K562 (cell line): Measurements from ENCODE around the gene ICAM1. TPM values are rescaled to one million over a fixed set of nuclear protein-coding genes. Genes with fewer than 3 reads are reported as not detected.

ENCODE experiments used
- ATF3 ChIP-seq, 2 experiments: fragments of 450-650 bp in 1 of 2; sonication (generic) in 1 of 2; formaldehyde crosslinking in 1 of 2; IDR thresholded peaks in 1 of 2; conservative IDR thresholded peaks in 1 of 2; 2 replicates each; pipeline versions ENCODE4 v1.6.1 to v1.8.1; 2016 to 2023; ENCODE audit warnings: mild to moderate bottlenecking in 2 of 2, moderate library complexity in 2 of 2, inconsistent platforms in 1 of 2, missing genetic modification reagents in 1 of 2
- CEBPB ChIP-seq: fragments of 450-650 bp; IDR thresholded peaks from 2 replicates; pipeline ENCODE4 v1.6.1; 2016; ENCODE audit warnings: missing genetic modification characterization, missing compliant biosample characterization
- CREB3 ChIP-seq: fragments of 450-650 bp; conservative IDR thresholded peaks from 2 replicates; pipeline ENCODE4 v1.6.1; 2016; ENCODE audit warnings: missing genetic modification characterization, low read depth, mild to moderate bottlenecking, missing compliant biosample characterization, moderate library complexity
- HDAC6 ChIP-seq: IDR thresholded peaks from 2 replicates; pipeline ENCODE4 v1.6.1; 2012; ENCODE audit warnings: low read depth, mild to moderate bottlenecking, control low read depth, inconsistent platforms, low read length, moderate library complexity
- HMG20A ChIP-seq: fragments of 450-650 bp; formaldehyde crosslinking; conservative IDR thresholded peaks from 2 replicates; pipeline ENCODE4 v1.4.0; 2020; ENCODE audit warnings: mild to moderate bottlenecking, mixed read lengths
- RFX1 ChIP-seq: fragments of 450-650 bp; IDR thresholded peaks from 2 replicates; pipeline ENCODE4 v1.6.1; 2016; ENCODE audit warnings: mild to moderate bottlenecking, moderate library complexity
- SAFB2 ChIP-seq: fragments of 200-400 bp; formaldehyde crosslinking; IDR thresholded peaks from 2 replicates; pipeline ENCODE4 v1.6.1; 2018; ENCODE audit warnings: borderline replicate concordance, low read length, low read depth, moderate library complexity; ENCODE audit not compliant: severe bottlenecking
- SLC30A9 ChIP-seq: fragments of 250-450 bp; sonication (Bioruptor Pico); IDR thresholded peaks from 2 replicates; pipeline ENCODE4 v1.8.0; 2022; ENCODE audit warnings: mild to moderate bottlenecking, moderate library complexity
- SOX6 ChIP-seq: fragments of 450-650 bp; IDR thresholded peaks from 2 replicates; pipeline ENCODE4 v1.6.1; 2014; ENCODE audit warnings: mild to moderate bottlenecking
- SREBF2 ChIP-seq: sonication (generic); formaldehyde crosslinking; IDR thresholded peaks from 2 replicates; pipeline ENCODE4 v1.4.0; 2020; ENCODE audit warnings: mild to moderate bottlenecking, missing genetic modification reagents
- XRCC3 ChIP-seq: fragments of 450-650 bp; IDR thresholded peaks from 2 replicates; pipeline ENCODE4 v1.6.1; 2017; ENCODE audit warnings: mild to moderate bottlenecking, moderate library complexity
- XRCC5 ChIP-seq: fragments of 200-400 bp; formaldehyde crosslinking; IDR thresholded peaks from 2 replicates; pipeline ENCODE4 v1.6.1; 2017; ENCODE audit warnings: low read depth, mild to moderate bottlenecking, low read length
- ZBTB34 ChIP-seq: fragments of 250-450 bp; sonication (Bioruptor Pico); IDR thresholded peaks from 2 replicates; pipeline ENCODE4 v1.8.0; 2021; ENCODE audit warnings: mild to moderate bottlenecking, moderate library complexity
- ZNF24 ChIP-seq: fragments of 450-650 bp; IDR thresholded peaks from 2 replicates; pipeline ENCODE4 v1.6.1; 2016
- ZNF592 ChIP-seq: fragments of 450-650 bp; IDR thresholded peaks from 2 replicates; pipeline ENCODE4 v1.6.1; 2017; ENCODE audit warnings: antibody characterized with exemption, mild to moderate bottlenecking
- ZNF609 ChIP-seq: sonication (generic); formaldehyde crosslinking; IDR thresholded peaks from 2 replicates; pipeline ENCODE4 v1.8.1; 2023; ENCODE audit warnings: missing genetic modification reagents, mild to moderate bottlenecking, borderline replicate concordance
- ZNF77 ChIP-seq: fragments of 250-450 bp; sonication (Bioruptor Pico); IDR thresholded peaks from 2 replicates; pipeline ENCODE4 v1.5.0; 2020
- polyA plus RNA-seq, 8 experiments: library from polyadenylated mRNA; depleted of rRNA in 4 of 8; stranded (reverse) in 5 of 8; unstranded in 3 of 8; fragments of >200 nt; fragmentation: Nextera tagmentation in 2 of 8; fragmentation: Illumina TruSeq in 1 of 8; extraction: Ambion mirVana in 2 of 8; extraction: Trizol in 1 of 8; gene quantifications; 2 replicates each; pipeline versions ENCODE4 v1.2.1 to v1.2.3, GENCODE V29; 2011 to 2014; ENCODE audit warnings: inconsistent platforms in 1 of 8, missing spikeins in 1 of 8
- total RNA-seq, 7 experiments: library from RNA; depleted of rRNA in 6 of 7; stranded (reverse); fragments of >200 nt in 6 of 7; fragmentation: Illumina TruSeq in 2 of 7; extraction: Trizol in 2 of 7; gene quantifications; 2 replicates each; pipeline versions ENCODE4 v1.2.1 to v1.2.3, GENCODE V29; 2011 to 2021; ENCODE audit warnings: low replicate concordance in 1 of 7

Gene ICAM1
- total and polyA plus RNA-seq, 9 of the 15 experiments (the other 6 are each of a cell fraction or from before 2014, with no cell fraction given), result 2.3 to 24.4 (median 13.4) TPM

GRCh38 chr19:10252707-10253106, 18.2 kb upstream of the ICAM1 start (continued):
- no peak for TF ChIP-seq XRCC5
- no peak for TF ChIP-seq SREBF2 (CRISPR knock-in tag)
- TF ChIP-seq ZNF592, result 0 out of 2 replicates have a peak, but pooled peaks have one; percentile 7
- TF ChIP-seq ZNF24, result no peak
- TF ChIP-seq SLC30A9 (CRISPR knock-in tag), result no peak
- no peak for TF ChIP-seq SAFB2
- no peak for TF ChIP-seq CREB3 (tag)
- TF ChIP-seq CEBPB, result no peak
- TF ChIP-seq ZNF609, result no peak
- no peak for TF ChIP-seq ZNF77 (CRISPR knock-in tag)
- no peak for TF ChIP-seq SOX6
- no peak for TF ChIP-seq HDAC6
- peak; percentile 68 for TF ChIP-seq ATF3 (IDR thresholded peaks at IDR 0.05)
- no peak for TF ChIP-seq ATF3 (CRISPR knock-in tag; conservative IDR thresholded peaks at IDR 0.05)
- no peak for TF ChIP-seq HMG20A (CRISPR knock-in tag)
- TF ChIP-seq XRCC3, result no peak
- TF ChIP-seq RFX1, result no peak
- no peak for TF ChIP-seq ZBTB34 (CRISPR knock-in tag)
